COLO668 (cell line): Measurements from ENCODE around the gene IFI30.

Experiments
- DNase-seq: peaks from one replicate; lab custom pipeline; 2025; ENCODE audit not compliant: unreplicated experiment; lab: John Stamatoyannopoulos, UW

IFI30 gene

DNA sequence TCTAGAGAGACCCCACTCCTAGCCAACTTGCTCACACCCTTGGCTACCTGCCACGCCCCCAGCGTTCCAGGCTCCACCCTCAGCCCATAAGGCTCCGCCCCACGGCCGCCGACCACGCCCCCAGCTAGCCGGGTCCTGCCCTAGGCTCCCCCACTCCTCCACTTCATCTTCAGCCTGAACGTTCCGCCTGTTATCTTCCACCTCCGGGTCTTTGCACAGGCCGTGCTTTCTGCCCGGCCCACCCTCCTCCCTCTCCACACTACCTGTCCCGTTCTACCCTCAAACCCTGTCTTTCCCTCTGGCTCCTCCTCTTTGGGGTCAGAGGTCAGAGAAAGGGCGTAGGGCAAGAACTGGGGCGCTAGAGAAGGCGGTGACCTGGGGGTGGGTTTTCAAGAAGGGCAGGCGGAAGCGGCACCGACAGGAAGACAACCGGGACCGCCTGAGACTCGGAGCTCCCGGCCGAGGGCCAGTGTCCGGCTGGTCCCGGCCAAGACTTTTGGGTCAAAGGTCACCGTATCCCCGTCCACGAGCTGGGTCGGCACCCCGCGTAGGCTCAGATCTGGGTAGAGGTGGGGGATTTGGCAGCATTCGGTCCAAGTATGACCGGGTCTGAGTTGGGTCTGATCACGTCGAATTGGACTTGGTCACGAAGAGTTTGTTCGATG lies 50.4 kb downstream of the IFI30 start:
- DNase-seq = peak; percentile 13

DNA sequence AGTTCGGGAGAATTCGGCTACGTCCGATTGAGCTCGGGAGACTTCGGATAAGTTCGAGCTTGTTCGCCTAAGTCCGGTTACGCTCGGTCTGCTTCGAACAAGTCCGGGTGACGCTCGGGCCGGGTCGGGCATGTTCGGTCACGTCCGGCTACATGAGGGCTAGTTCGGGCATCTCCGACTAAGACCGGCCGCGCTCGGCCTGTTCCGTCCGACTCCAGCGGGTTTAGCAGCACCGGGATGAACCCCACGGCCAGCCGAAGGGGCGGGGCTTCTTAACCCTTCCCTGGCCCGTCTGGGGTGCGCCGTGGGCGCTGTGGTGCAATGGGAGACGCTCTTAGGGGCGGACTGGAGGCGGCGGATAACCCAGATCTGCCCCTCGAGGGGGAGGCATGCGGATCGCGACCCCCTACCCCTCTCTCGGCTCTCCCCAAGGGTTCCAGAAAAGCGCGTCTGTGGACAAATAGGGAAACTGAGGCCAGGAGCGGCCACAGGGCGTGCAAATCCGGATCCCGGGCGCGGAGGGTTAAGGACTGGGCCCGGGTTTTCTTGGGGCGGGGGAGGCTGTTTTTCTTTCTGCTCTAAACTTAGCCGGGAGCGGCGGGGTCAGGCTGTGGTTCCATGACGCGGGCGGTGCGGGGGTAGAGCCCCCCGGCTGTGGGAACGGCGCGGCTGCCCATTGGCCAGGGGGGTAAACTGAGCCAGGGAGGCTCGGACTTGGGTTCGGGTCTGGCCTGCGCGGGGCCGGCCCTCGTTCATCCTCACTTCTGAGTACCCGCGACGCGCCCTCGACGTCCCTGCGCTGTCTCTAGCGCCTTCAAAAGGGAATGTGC lies 51.1 kb downstream of the IFI30 start:
- peak; percentile 97 for DNase-seq

DNA sequence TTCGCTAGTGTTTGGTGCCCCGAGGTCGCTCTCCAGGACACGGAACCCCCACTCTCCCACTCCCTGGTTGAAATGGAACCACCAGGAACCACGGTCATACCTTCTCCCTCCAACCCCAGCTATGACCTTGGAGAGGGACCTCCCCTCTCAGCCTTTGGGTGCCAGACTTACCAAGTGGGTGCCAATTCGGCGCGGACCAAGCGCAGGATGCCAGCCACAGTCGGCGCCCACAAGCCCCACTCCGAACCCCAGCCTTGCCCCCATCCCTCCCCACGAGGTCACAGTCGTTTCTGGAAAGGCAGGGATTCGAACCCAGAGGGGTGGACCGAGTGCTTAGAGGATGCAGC lies 51.7 kb downstream of the IFI30 start:
- no peak for DNase-seq

DNA sequence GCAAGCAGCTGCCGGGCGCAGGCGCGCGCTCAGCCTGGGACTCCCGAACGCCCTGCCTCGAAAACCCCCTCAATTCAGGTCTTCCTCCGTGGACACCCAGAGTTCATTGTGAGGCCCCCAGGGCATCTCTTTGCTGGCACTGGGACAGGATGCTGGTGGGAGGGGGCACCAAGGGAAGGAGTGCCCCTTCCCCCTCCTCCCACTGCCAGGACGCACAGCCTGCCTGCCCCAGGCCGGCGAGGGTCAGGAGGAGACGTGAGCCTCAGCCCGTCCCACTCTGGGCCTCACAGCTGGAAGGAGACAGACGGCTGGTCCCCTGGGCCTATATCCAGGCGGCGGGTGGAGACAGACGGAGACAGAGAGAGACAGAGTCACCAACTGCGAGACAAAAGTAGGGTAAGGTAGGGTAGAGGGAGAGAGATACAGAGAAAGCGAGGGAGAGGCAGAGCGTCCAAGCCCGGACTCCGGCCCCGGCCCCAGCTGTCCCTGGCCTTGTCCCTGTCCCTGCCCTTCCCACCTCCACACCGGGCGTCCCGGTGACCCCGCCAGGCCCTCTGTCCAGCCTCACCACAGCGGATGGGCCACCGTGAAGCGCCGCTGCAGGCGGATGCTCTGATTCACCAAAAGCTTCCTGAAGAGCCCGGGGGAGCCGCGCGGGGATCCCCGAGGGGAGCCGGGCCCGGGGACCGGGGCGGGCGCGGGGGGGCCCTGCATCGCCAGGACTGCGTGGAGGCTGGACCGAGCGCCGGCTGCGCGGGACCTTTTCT lies 52.3 kb downstream of the IFI30 start, which contains the start of gene PDE4C:
Gene PDE4C, minus strand, starts transcription at position 737 of the 767 bp plus-strand sequence. Its CDS starts 23 bp downstream, at position 714.
- DNase-seq = no peak

GRCh38 chr19:18226956-18227780 lies 53.6 kb downstream of the IFI30 start:
- no peak for DNase-seq
